Measurements from ENCODE around the gene TMC7.

Gene TMC7

DNA sequence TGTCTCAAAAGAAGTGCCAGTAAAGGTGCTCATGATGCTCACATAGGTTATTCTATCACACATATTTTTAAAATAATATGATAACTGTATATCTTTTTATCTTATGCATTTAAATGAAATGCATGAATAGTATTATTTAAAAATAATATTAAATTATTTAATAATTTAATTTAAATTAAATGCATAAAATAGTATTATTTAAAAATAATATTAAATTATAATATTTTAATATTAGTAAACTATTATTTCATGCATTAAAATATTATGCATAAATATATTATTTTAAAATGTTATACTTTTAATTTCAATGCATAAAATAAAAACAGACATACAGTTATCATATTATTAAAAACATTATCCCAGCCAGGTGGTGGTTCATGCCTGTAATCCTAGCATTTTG lies 33.4 kb downstream of the TMC7 start:
- TF ChIP-seq, protein P1, sequence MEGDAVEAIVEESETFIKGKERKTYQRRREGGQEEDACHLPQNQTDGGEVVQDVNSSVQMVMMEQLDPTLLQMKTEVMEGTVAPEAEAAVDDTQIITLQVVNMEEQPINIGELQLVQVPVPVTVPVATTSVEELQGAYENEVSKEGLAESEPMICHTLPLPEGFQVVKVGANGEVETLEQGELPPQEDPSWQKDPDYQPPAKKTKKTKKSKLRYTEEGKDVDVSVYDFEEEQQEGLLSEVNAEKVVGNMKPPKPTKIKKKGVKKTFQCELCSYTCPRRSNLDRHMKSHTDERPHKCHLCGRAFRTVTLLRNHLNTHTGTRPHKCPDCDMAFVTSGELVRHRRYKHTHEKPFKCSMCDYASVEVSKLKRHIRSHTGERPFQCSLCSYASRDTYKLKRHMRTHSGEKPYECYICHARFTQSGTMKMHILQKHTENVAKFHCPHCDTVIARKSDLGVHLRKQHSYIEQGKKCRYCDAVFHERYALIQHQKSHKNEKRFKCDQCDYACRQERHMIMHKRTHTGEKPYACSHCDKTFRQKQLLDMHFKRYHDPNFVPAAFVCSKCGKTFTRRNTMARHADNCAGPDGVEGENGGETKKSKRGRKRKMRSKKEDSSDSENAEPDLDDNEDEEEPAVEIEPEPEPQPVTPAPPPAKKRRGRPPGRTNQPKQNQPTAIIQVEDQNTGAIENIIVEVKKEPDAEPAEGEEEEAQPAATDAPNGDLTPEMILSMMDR (IDR thresholded peaks at IDR 0.05; ENCODE audit: control insufficient read depth, extremely low read depth, insufficient read depth): no peak
- DNase-seq (ENCODE audit: low read depth): no peak
- H3K4me3 ChIP-seq (ENCODE audit: low read depth, low read length): no peak overlapping the region

DNA sequence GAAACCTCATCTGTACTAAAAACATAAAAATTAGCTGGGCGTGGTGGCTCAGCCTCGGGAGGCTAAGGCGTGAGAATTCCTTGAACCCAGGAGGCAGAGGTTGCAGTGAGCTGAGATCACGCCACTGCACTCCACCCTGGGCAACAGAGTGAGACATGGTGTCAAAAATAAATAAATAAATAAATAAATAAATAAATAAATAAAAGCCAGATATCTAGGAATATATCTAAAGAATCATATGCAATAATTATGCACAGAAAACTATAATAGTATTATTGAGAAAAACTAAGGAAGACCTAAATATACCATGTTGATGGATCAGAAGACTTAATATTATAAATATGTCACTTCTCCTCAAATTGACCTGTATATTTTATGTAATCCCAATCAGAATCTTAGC lies 37.0 kb downstream of the TMC7 start:
- no peak overlapping the region for H3K4me3 ChIP-seq (ENCODE audit: low read depth, low read length)
- DNase-seq (ENCODE audit: low read depth): no peak
- TF ChIP-seq, protein P1 (IDR thresholded peaks at IDR 0.05; ENCODE audit: control insufficient read depth, extremely low read depth, insufficient read depth): no peak

DNA sequence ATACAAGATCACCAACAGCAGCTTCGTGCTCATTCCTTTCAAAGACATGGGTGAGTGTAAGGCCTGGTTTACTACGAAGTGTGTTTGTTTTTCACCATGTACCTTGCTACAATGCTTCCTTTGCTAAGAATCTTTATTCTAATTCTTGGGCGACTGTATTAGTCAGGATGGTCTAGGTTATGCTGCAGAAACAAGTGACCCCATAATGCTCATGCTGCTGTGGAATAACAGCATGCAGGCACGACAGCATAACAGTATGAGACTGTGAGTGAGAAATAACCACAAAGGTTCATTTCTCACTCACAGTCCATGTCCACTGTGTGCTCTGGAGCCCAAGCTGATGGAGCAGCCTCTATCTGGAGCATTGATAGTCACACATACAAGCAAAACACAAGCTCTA lies 38.0 kb downstream of the TMC7 start:
- no peak for DNase-seq (ENCODE audit: low read depth)
- H3K4me3 ChIP-seq (ENCODE audit: low read depth, low read length): no peak overlapping the region
- TF ChIP-seq, protein P1 (IDR thresholded peaks at IDR 0.05; ENCODE audit: control insufficient read depth, extremely low read depth, insufficient read depth): no peak

DNA sequence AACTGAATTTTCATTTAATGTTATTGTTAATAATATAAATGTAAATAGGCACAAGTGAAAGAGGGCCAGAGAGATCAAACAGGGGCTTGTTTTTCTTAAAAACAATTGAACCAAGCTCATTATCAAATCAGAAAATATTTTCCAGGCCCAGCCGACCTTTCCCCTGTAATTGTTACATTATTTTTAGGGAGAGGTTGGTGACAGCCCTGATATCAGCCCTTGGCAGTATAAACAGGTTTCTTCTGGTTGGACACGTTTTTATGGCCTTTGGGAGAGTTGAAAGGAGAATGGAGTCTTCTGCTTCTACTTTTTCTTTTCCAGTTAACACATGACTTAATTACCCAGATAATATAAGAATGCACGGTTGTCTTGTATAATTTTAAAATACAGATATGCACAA lies 43.7 kb downstream of the TMC7 start:
- H3K4me3 ChIP-seq (ENCODE audit: low read depth, low read length): no peak overlapping the region
- TF ChIP-seq, protein P1 (IDR thresholded peaks at IDR 0.05; ENCODE audit: control insufficient read depth, extremely low read depth, insufficient read depth): no peak
- DNase-seq (ENCODE audit: low read depth): no peak

DNA sequence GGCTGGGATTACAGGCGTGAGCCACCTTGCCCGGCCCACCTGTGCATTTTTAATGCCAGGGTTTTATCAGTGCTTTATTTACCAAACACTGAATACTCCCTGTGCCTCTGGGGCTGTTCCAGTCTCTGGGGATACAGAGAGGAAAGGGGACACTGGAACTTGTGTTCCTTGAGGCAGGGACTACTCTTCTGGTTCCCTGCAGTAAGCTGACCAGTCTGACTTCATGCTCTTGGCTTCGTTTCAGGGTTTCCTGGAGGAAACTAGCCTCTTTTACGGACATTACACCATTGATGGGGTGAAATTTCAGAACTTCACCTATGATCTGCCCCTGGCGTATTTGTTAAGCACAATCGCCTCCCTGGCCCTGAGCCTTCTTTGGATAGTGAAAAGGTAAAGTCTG lies 46.2 kb downstream of the TMC7 start:
- H3K4me3 ChIP-seq (ENCODE audit: low read depth, low read length): no peak overlapping the region
- no peak for DNase-seq (ENCODE audit: low read depth)
- TF ChIP-seq, protein P1 (IDR thresholded peaks at IDR 0.05; ENCODE audit: control insufficient read depth, extremely low read depth, insufficient read depth): no peak

DNA sequence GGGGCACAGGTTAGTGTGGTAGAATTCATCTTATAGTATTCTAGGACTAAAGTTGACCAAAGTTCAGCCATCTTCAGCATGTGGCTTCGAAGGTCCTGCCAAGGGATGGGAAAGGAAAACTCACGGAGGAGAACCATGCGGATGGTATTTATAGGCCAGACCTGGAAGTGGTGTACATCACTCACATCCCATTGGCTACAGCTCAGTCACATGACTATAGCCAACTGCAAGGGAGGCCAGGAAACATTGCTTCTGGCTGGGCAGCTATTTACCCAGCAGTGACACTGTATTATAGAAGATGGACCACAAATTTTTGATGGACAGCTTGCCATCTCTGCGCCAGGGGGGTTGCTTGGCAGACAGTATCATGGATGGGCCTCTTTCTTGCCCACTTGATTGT lies 48.0 kb downstream of the TMC7 start:
- DNase-seq (ENCODE audit: low read depth): no peak
- H3K4me3 ChIP-seq (ENCODE audit: low read depth, low read length): no peak overlapping the region
- TF ChIP-seq, protein P1 (IDR thresholded peaks at IDR 0.05; ENCODE audit: control insufficient read depth, extremely low read depth, insufficient read depth): no peak

DNA sequence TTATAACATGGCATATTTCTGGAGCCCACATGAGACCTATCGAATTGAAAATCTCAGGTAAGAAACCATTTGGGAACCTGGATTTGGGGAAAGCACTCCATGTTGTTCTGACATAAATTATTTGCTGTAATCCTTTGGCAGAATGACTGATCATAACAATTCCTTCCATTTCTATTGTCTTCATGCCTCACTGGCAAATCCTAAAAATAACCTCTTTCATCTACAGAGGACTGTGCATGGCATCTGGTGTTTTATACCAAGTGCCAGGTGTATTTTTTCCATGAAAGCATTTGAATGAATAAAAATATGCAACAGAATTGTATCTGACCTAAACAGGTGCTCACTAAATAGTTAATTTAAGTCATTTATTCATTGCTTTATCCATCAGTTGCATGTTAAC lies 50.0 kb downstream of the TMC7 start:
- DNase-seq (ENCODE audit: low read depth): no peak
- TF ChIP-seq, protein P1 (IDR thresholded peaks at IDR 0.05; ENCODE audit: control insufficient read depth, extremely low read depth, insufficient read depth): no peak
- H3K4me3 ChIP-seq (ENCODE audit: low read depth, low read length): no peak overlapping the region
